Measurements from ENCODE around the gene RPL13A. TPM values are rescaled to one million over a fixed set of nuclear protein-coding genes. Genes with fewer than 3 reads are reported as not detected.

RPL13A gene
- total and polyA plus RNA-seq, 9 donors, result 3,682 to 9,736 (median 6,664) TPM

GRCh38 chr19:49520705-49521319 lies 33.4 kb downstream of the RPL13A start:
- no peaks in the 10 kb centered on the region for H3K36me3 ChIP-seq
- H3K27ac ChIP-seq, result no peak overlapping the region
- intact Hi-C loops (cut with DNase I), result no loop called here
- H3K4me1 ChIP-seq (ENCODE audit: insufficient read depth), result no peaks in the 10 kb centered on the region
- H3K27me3 ChIP-seq, result no peaks in the 10 kb centered on the region
- no peak overlapping the region for H3K4me3 ChIP-seq
- H3K9me3 ChIP-seq, result no peaks in the 10 kb centered on the region
- 77 to 82% (median 80%) methylated on average over 13 of the region's 13 CpGs for WGBS, 3 donors
- DNase-seq, result no peak
- no peak for TF ChIP-seq EP300 (IDR thresholded peaks at IDR 0.05)
- no peak for TF ChIP-seq CTCF (IDR thresholded peaks at IDR 0.05)
- no peak for TF ChIP-seq POLR2A (IDR thresholded peaks at IDR 0.05)

DNA sequence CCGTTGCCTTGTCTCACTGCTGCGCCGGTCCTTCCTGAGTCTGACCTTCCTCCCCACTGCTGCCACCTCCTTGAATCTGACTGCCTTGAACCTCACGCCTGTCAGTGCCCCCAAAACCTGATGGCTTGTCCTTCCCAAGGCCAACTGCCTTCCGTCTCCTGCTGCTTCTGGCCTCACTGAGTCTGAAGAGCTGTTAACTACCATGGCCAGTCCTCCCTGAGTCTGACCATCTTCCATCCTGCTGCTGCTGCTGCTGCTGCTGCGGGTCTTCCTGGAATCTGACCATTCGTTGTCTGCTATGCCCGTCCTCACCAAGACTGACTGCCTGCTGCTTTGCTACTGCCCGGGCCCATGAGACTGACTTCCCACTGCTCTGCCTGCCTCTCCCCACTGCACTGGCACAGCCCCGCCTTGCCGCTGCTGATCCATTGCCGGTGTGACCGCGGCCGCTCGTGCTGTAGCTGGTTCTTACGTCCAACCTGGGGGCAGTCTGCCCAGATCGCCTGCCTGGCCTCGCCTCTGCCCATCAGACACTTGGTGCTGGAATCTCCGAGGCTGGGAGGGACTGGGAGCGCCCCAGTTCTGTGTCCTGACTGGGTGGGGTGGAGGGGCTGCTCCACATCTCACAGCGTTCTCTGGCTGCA lies 37.5 kb downstream of the RPL13A start:
- WGBS, 3 donors, result 81 to 86% (median 83%) methylated on average over 22 of the region's 22 CpGs
- Histone ChIP-seq H3K27ac (no peak overlapping the region), H3K4me3 (no peak overlapping the region), H3K36me3 (no peaks in the 10 kb centered on the region), H3K9me3 (no peaks in the 10 kb centered on the region), H3K27me3 (no peaks in the 10 kb centered on the region), H3K4me1 (ENCODE audit: insufficient read depth) (peaks cover 4% of the 10 kb centered on the region)
- TF ChIP-seq CTCF (IDR thresholded peaks at IDR 0.05), result no peak
- TF ChIP-seq EP300 (IDR thresholded peaks at IDR 0.05), result no peak
- no peak for TF ChIP-seq POLR2A (IDR thresholded peaks at IDR 0.05)
- no peak for DNase-seq
- intact Hi-C loops (cut with DNase I), result no loop called here

DNA sequence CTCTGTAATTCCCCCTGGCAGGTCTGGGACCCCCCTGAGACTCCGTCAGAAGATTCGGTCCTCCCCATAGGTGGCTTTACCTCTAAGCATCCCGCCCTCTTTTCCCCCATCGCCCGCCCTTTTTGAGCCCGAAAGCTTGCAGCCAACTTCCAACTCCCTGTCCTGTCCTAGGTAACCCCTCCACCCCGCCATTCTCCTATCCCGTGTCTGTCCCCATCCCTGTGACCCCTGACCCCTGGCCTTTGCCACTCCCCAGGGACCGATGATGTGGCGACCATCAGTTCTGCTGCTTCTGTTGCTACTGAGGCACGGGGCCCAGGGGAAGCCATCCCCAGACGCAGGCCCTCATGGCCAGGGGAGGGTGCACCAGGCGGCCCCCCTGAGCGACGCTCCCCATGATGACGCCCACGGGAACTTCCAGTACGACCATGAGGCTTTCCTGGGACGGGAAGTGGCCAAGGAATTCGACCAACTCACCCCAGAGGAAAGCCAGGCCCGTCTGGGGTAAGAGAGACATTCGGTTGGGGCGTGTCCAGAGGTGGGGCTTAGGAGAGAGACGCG lies 40.9 kb downstream of the RPL13A start:
- H3K4me3 ChIP-seq, result peak overlapping the region; percentile 50
- H3K27me3 ChIP-seq, result no peaks in the 10 kb centered on the region
- peak; percentile 54 to 76 (median 72) for DNase-seq
- WGBS, 3 donors, result 12 to 30% (median 16%) methylated on average over 25 of the region's 25 CpGs
- intact Hi-C loops (cut with DNase I), result no loop called here
- H3K9me3 ChIP-seq, result no peaks in the 10 kb centered on the region
- H3K4me1 ChIP-seq (ENCODE audit: insufficient read depth), result peaks cover 5% of the 10 kb centered on the region
- H3K36me3 ChIP-seq, result no peaks in the 10 kb centered on the region
- H3K27ac ChIP-seq, result peak overlapping the region in 1 of 2 donors; percentile 69
- no peak for TF ChIP-seq POLR2A (IDR thresholded peaks at IDR 0.05)
- TF ChIP-seq EP300 (IDR thresholded peaks at IDR 0.05), result no peak
- TF ChIP-seq CTCF (IDR thresholded peaks at IDR 0.05), result no peak

- no peak for TF ChIP-seq CTCF (IDR thresholded peaks at IDR 0.05)
- no peak for TF ChIP-seq POLR2A (IDR thresholded peaks at IDR 0.05)
- TF ChIP-seq EP300 (IDR thresholded peaks at IDR 0.05), result no peak
- no peak overlapping the region for H3K27ac ChIP-seq
- no peak for DNase-seq
- intact Hi-C loops (cut with DNase I), result no loop called here
- no peaks in the 10 kb centered on the region for H3K36me3 ChIP-seq
- H3K4me1 ChIP-seq (ENCODE audit: insufficient read depth), result peaks cover 12% of the 10 kb centered on the region
- H3K9me3 ChIP-seq, result no peaks in the 10 kb centered on the region
- no peak overlapping the region for H3K4me3 ChIP-seq
- WGBS, 3 donors, result 87 to 92% (median 90%) methylated on average over 7 of the region's 7 CpGs
- H3K27me3 ChIP-seq, result no peaks in the 10 kb centered on the region
These were observed 43.3 kb downstream of the RPL13A start for GRCh38 chr19:49530708-49531107.

Measured in ovary (tissue), 9 donors.